Mononuclear cell (primary cell): ENCODE results near the gene RBFOX2. TPM values are rescaled to one million over a fixed set of nuclear protein-coding genes. Genes with fewer than 3 reads are reported as not detected.
"Not testable (repeated sequence)": the region's sequence is repeated elsewhere in the genome, so short reads cannot be mapped to it uniquely, and the experiment has no call there.

Experiments
- H3K27me3 ChIP-seq: 2 replicates; pipeline ENCODE4 v1.6.0; 2011; ENCODE audit warnings: low read length, control low read depth; ENCODE audit not compliant: insufficient read depth
- H3K4me1 ChIP-seq: 2 replicates; pipeline ENCODE4 v1.5.1; 2011; ENCODE audit warnings: mild to moderate bottlenecking, low read length, control low read depth; ENCODE audit not compliant: insufficient read depth
- H3K4me3 ChIP-seq: 2 replicates; pipeline ENCODE4 v1.5.1; 2011; ENCODE audit warnings: mild to moderate bottlenecking, low read length, moderate library complexity
- H3K9me3 ChIP-seq: 2 replicates; pipeline ENCODE4 v1.5.1; 2011; ENCODE audit warnings: low read depth, mild to moderate bottlenecking, control low read depth, low read length
- total RNA-seq: library from RNA; depleted of rRNA; stranded (reverse); fragments of >200 nt; gene quantifications from one replicate; pipeline ENCODE4 v1.2.3, GENCODE V29; 2012

RBFOX2 gene
- total RNA-seq, 1 donor: 0.42 TPM

DNA sequence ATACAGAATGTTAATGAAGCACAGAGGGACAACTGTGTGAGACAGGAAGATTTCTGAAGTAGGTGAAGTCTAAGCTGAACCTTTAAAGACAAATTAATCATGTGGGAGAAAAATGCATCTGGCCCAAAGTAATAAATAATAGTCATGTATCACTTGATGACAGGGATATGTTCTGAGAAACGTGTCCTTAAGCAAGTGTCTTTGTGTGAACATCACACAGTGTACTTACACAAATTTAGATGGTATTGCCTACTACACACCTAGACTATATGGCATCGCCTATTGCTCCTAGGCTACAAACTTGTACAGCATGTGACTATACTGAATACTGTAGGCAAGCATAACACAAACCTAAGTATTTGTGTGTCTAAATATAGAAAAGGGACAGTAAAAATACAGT lies 198.3 kb downstream of the RBFOX2 start:
- Histone ChIP-seq H3K27me3 (no peaks in the 10 kb centered on the region), H3K9me3 (no peaks in the 10 kb centered on the region), H3K4me1 (no peaks in the 10 kb centered on the region), H3K4me3 (no peak overlapping the region)

DNA sequence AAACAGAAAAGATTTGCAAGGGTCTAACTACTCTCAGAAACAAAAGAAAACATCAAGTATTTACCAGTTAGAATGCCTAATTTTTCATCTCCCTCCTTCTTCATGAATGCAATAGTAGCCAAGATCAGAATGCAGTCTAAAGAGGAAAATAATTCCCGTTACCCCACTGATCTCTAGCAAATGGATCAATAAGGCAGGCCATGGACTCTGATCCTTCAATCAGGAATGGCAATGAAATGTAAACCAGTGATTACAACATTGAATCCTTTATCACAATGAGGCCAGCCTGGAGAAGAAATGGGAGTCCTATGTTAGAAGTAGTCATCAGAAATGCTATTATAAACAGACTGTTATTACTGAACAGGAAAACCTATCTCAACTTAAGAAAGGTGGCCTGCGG lies 204.4 kb downstream of the RBFOX2 start:
- Histone ChIP-seq H3K27me3 (no peaks in the 10 kb centered on the region), H3K4me1 (no peaks in the 10 kb centered on the region), H3K4me3 (no peak overlapping the region), H3K9me3 (no peaks in the 10 kb centered on the region)

DNA sequence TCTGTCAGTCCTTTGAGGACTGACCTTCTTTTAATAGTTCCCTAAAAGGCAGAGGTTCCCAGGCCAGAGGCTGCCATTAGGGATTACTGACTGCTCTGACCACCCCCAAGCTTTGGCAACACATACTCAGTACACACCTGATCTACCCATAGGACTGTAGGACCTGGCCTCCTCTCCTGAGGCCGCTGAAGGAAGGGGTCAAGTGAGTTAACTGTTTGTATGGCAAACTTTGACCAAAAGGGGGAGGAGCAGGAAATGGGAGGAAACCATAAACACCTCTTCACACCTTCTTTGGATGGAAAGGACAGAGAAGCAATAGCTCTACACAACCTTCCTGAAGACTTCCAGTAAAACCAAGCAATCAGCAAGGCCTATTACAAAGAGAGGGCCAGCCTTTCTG lies 207.0 kb downstream of the RBFOX2 start:
- no peaks in the 10 kb centered on the region for H3K27me3 ChIP-seq

DNA sequence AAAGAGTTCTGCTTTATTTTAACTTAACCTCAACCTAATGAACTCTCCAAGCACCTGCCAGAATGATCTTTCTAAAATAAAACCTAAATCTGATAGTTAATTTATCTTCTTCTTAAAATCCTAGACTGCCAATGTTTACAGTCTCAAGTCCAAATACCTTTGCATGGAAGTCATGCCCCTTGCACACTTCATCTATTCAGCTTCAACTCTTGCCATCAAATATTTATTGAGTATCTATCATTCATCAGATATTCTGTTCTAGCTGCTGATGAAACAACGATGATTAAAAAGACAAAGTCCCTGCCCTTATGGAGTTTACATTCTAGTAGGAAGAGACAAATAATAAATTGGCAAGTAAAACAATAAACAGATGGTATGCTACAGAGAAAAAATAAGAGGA lies 209.2 kb downstream of the RBFOX2 start:
- Histone ChIP-seq H3K9me3 (no peaks in the 10 kb centered on the region), H3K4me3 (no peak overlapping the region), H3K27me3 (no peaks in the 10 kb centered on the region), H3K4me1 (no peaks in the 10 kb centered on the region)

More for the DNA sequence above, 207.0 kb downstream of the RBFOX2 start:
- no peak overlapping the region for H3K4me3 ChIP-seq
- no peaks in the 10 kb centered on the region for H3K4me1 ChIP-seq
- H3K9me3 ChIP-seq: no peaks in the 10 kb centered on the region

DNA sequence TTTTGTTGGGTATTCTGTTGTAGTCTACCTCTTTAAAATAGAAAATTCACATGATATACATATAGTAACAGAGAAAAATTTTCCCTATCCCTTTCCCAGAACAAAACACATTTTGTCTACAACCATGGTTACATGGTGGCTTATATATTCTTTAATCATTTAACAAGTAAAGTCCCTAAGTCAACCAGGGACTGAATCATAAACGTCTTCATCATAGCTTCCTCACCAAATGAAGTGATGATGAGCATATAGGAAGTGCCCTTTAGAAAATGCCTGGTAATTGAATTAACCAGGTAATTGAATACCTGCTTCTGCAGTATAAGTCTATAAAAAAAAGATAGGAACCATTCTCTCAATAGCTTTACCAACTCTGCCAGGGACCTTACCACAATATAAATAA lies 209.7 kb downstream of the RBFOX2 start:
- Histone ChIP-seq H3K27me3 (no peaks in the 10 kb centered on the region), H3K4me1 (no peaks in the 10 kb centered on the region), H3K9me3 (no peaks in the 10 kb centered on the region), H3K4me3 (no peak overlapping the region)

- no peaks in the 10 kb centered on the region for H3K27me3 ChIP-seq
Measured at GRCh38 chr22:35812600-35812999, 216.0 kb downstream of the RBFOX2 start.

GRCh38 chr22:35811670-35812069 lies 217.0 kb downstream of the RBFOX2 start:
- Histone ChIP-seq H3K4me3 (no peak overlapping the region), H3K9me3 (no peaks in the 10 kb centered on the region), H3K27me3 (no peaks in the 10 kb centered on the region)

More at GRCh38 chr22:35812600-35812999, 216.0 kb downstream of the RBFOX2 start:
- no peaks in the 10 kb centered on the region for H3K9me3 ChIP-seq
- no peaks in the 10 kb centered on the region for H3K4me1 ChIP-seq
- no peak overlapping the region for H3K4me3 ChIP-seq

DNA sequence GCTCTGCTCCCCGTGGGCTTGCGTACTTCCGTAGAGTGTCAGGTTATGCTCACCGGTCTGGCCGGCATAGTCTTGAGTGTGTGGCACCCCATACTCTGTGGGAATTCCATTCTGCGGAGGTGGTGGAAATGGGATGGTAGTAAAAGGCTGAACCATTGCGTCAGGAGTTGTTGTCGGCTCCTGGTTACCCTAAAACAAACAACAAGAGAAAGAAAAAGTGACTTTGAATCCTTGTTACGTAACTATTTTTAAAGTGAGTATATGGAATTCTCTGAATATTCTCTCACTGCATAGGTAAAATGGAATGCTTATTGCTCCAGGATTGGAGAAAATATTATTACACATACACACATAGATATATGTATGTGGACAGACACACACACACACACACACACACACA lies 218.8 kb downstream of the RBFOX2 start:
- Histone ChIP-seq H3K9me3 (no peaks in the 10 kb centered on the region), H3K27me3 (no peaks in the 10 kb centered on the region), H3K4me1 (no peaks in the 10 kb centered on the region), H3K4me3 (no peak overlapping the region)

More at GRCh38 chr22:35811670-35812069, 217.0 kb downstream of the RBFOX2 start:
- H3K4me1 ChIP-seq: no peaks in the 10 kb centered on the region

DNA sequence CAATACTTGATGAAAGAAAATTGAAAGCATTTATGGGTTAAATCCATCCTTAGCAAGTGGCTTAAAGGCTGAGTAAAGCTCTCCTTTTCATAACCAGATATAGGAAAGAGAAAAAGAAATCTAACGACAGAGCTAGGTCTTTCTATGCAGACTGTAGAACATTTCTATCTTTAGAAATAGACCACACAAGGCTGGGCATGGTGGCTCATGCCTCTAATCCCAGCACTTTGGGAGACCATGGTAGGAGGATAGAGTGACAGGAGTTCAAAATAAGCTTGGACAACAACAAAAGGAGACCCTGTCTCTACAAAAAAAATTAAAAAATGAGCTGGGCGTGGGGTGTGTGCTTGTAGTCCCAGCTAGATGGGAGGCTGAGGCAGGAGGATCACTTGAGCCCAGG lies 220.2 kb downstream of the RBFOX2 start:
- Histone ChIP-seq H3K27me3 (no peaks in the 10 kb centered on the region), H3K4me3 (no peak overlapping the region), H3K4me1 (no peaks in the 10 kb centered on the region), H3K9me3 (no peaks in the 10 kb centered on the region)

GRCh38 chr22:35806668-35807067 lies 222.0 kb downstream of the RBFOX2 start:
- not testable (repeated sequence) for H3K9me3 ChIP-seq, H3K27me3 ChIP-seq, H3K4me3 ChIP-seq, H3K4me1 ChIP-seq

DNA sequence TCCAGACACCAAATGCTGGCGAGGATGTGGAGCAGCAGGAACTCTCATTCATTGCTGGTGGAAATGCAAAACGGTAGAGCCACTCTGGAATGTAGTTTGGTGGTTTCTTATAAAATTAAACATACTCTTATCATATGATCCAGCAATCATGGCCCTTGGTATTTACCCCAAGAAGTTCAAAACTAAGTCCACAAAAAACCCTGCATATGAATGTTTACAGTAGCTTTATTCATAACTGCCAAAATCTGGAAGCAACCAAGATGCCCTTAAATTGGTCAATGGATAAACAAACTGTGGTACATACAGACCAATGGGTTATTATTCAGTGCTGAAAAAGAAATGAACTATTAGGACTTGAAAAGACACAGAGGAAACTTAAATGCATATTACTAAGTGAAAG lies 223.2 kb downstream of the RBFOX2 start:
- Histone ChIP-seq H3K4me1 (no peaks in the 10 kb centered on the region), H3K9me3 (no peaks in the 10 kb centered on the region), H3K27me3 (no peaks in the 10 kb centered on the region), H3K4me3 (no peak overlapping the region)

- H3K4me1 ChIP-seq: no peaks in the 10 kb centered on the region
- H3K27me3 ChIP-seq: no peaks in the 10 kb centered on the region
- no peaks in the 10 kb centered on the region for H3K9me3 ChIP-seq
- H3K4me3 ChIP-seq: no peak overlapping the region
Measured at GRCh38 chr22:35804421-35804820, 224.2 kb downstream of the RBFOX2 start.

GRCh38 chr22:35802885-35803284 lies 225.7 kb downstream of the RBFOX2 start:
- Histone ChIP-seq H3K4me1 (no peaks in the 10 kb centered on the region), H3K27me3 (no peaks in the 10 kb centered on the region), H3K4me3 (no peak overlapping the region), H3K9me3 (no peaks in the 10 kb centered on the region)

GRCh38 chr22:35801301-35801700 lies 227.3 kb downstream of the RBFOX2 start:
- H3K4me1 ChIP-seq, H3K27me3 ChIP-seq, H3K4me3 ChIP-seq, H3K9me3 ChIP-seq: not testable (repeated sequence)

GRCh38 chr22:35799150-35799549 lies 229.5 kb downstream of the RBFOX2 start:
- Histone ChIP-seq H3K27me3 (no peaks in the 10 kb centered on the region), H3K4me3 (no peak overlapping the region), H3K9me3 (no peaks in the 10 kb centered on the region), H3K4me1 (no peaks in the 10 kb centered on the region)

GRCh38 chr22:35797411-35797810 lies 231.2 kb downstream of the RBFOX2 start:
- H3K27me3 ChIP-seq: no peaks in the 10 kb centered on the region
- H3K9me3 ChIP-seq: no peaks in the 10 kb centered on the region
- no peak overlapping the region for H3K4me3 ChIP-seq
- H3K4me1 ChIP-seq: no peaks in the 10 kb centered on the region

GRCh38 chr22:35795476-35795875 lies 233.1 kb downstream of the RBFOX2 start:
- Histone ChIP-seq H3K27me3 (no peaks in the 10 kb centered on the region), H3K4me1 (no peaks in the 10 kb centered on the region), H3K4me3 (no peak overlapping the region), H3K9me3 (no peaks in the 10 kb centered on the region)
